CD4-positive, CD25-positive, alpha-beta regulatory T cell (primary cell): ENCODE results near the gene MAN2A2. TPM values are rescaled to one million over a fixed set of nuclear protein-coding genes. Genes with fewer than 3 reads are reported as not detected.

Source experiments
- ATAC-seq, 2 donors: fragments of 150-1000 bp; cut with Tn5 transposase; one replicate each; pipeline ENCODE4 v1.10.0; 2021; ENCODE audit warnings: low read depth in 2 of 2, moderate number of reproducible peaks in 2 of 2, moderate library complexity in 1 of 2
- DNase-seq, 3 donors: peaks; one replicate each; pipeline versions ENCODE4 v3.0.0 to v3.0.0-alpha.2; 2012 to 2022; ENCODE audit warnings: mixed read lengths in 1 of 3
- H3K27ac ChIP-seq: one replicate; pipeline ENCODE4 v1.7.0; 2013; ENCODE audit warnings: mild to moderate bottlenecking, low read length; ENCODE audit not compliant: insufficient read depth, poor library complexity, severe bottlenecking
- H3K27me3 ChIP-seq: one replicate; pipeline ENCODE4 v1.7.0; 2013; ENCODE audit warnings: low read length; ENCODE audit not compliant: control insufficient read depth, insufficient read depth
- H3K36me3 ChIP-seq: one replicate; pipeline ENCODE4 v1.7.0; 2013; ENCODE audit warnings: mild to moderate bottlenecking, low read length, moderate library complexity; ENCODE audit not compliant: control insufficient read depth, insufficient read depth
- H3K4me1 ChIP-seq: 2 replicates; pipeline ENCODE4 v1.7.0; 2013; ENCODE audit warnings: mild to moderate bottlenecking, low read length; ENCODE audit not compliant: insufficient read depth, control insufficient read depth, poor library complexity, severe bottlenecking
- H3K4me3 ChIP-seq: one replicate; pipeline ENCODE4 v1.7.0; 2013; ENCODE audit warnings: low read depth, mild to moderate bottlenecking, low read length, moderate library complexity
- H3K9me3 ChIP-seq, 2 experiments: 1 replicate in 1 of 2; 2 replicates in 1 of 2; pipeline ENCODE4 v1.7.0; 2013; ENCODE audit warnings: low read length in 2 of 2, mild to moderate bottlenecking in 1 of 2, moderate library complexity in 1 of 2; ENCODE audit not compliant: control insufficient read depth in 2 of 2
- H3K27ac Mint-ChIP-seq, 3 donors: one replicate each; pipeline ENCODE4 v1.8.0; 2020 to 2022; ENCODE audit warnings: mild to moderate bottlenecking in 3 of 3, mixed read lengths in 3 of 3, moderate library complexity in 2 of 3
- H3K27me3 Mint-ChIP-seq: one replicate; pipeline ENCODE4 v1.8.0; 2022; ENCODE audit warnings: mild to moderate bottlenecking, mixed read lengths
- H3K36me3 Mint-ChIP-seq: one replicate; pipeline ENCODE4 v1.8.0; 2020; ENCODE audit warnings: mixed read lengths
- H3K4me1 Mint-ChIP-seq, 4 donors: one replicate each; pipeline ENCODE4 v1.8.0; 2020 to 2022; ENCODE audit warnings: mixed read lengths in 4 of 4, mild to moderate bottlenecking in 1 of 4
- H3K4me3 Mint-ChIP-seq, 4 donors: one replicate each; pipeline ENCODE4 v1.8.0; 2020 to 2022; ENCODE audit warnings: mild to moderate bottlenecking in 4 of 4, mixed read lengths in 4 of 4, moderate library complexity in 3 of 4
- H3K9me3 Mint-ChIP-seq, 7 donors: one replicate each; pipeline ENCODE4 v1.8.0; 2020 to 2022; ENCODE audit warnings: mixed read lengths in 7 of 7, mild to moderate bottlenecking in 3 of 7, moderate library complexity in 2 of 7
- polyA plus RNA-seq, 4 donors: library from polyadenylated mRNA; unstranded; fragments of 300-500 nt; fragmentation: Illumina TruSeq; gene quantifications; one replicate each; pipeline ENCODE4 v1.2.3, GENCODE V29; 2021
- total RNA-seq: library from RNA; stranded (reverse); gene quantifications from one replicate; pipeline ENCODE4 v1.2.3, GENCODE V29; 2022

Gene MAN2A2
- total and polyA plus RNA-seq, 5 donors from 2014 or later: 3.8 to 120 (median 6.4) TPM

DNA sequence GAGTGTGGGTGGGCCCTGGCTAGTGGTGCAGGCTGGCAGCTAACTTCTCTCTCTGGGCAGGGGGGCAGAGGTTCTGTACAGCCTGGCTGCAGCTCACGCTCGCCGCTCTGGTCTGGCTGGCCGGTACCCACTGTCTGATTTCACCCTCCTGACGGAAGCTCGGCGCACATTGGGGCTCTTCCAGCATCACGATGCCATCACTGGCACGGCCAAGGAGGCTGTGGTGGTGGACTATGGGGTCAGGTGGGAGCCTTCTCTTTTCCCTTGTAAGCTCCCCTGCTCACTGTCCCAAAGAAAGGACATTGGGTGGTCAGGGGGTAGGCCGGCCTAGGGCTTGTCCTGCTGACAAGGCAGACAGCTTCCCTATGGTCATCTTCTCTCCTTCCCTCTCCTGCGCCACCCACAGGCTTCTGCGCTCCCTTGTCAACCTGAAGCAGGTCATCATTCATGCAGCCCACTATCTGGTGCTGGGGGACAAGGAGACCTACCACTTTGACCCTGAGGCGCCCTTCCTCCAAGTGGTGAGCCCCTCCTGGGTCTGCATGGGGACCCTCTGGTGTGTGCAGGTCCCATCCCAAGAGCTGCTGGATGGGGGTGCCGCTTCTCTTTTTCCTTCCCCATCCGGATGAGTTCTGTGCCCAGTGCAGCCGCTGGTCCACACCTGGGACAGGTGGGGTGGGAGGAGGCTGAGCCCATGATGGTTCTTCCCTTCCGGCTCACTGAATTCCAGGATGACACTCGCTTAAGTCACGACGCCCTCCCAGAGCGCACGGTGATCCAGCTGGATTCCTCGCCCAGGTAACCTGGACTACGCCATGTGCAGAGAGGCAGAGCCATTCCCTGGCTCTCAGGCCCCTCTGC is 7.6 kb downstream of the MAN2A2 start:
- no peaks in the 10 kb centered on the region for H3K27me3 Mint-ChIP-seq
- Histone ChIP-seq H3K27ac (no peak overlapping the region), H3K9me3 (no peaks in the 10 kb centered on the region), H3K4me3 (no peak overlapping the region), H3K27me3 (no peaks in the 10 kb centered on the region), H3K36me3 (peaks cover 90% of the 10 kb centered on the region), H3K4me1 (no peaks in the 10 kb centered on the region)
- peaks cover 0 to 6% (median 2%) of the 10 kb centered on the region in 4 donors for H3K4me1 Mint-ChIP-seq
- peaks cover 37% of the 10 kb centered on the region for H3K36me3 Mint-ChIP-seq
- ATAC-seq: no peak
- no peak for DNase-seq
- peaks cover 0 to 1% (median 0%) of the 10 kb centered on the region in 7 donors for H3K9me3 Mint-ChIP-seq
- H3K27ac Mint-ChIP-seq: peak overlapping the region in 1 of 3 donors; percentile 75
- no peak overlapping the region for H3K4me3 Mint-ChIP-seq

DNA sequence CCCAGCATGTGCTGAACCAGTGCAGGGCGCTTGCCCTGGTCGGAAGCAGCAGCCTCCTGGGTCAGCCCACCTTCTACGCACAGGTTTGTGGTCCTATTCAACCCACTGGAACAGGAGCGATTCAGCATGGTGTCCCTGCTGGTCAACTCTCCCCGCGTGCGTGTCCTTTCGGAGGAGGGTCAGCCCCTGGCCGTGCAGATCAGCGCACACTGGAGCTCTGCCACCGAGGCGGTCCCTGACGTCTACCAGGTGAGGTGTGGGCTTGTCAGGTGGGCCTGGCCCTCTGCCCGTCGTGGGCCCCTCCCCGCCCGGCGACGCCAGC is 8.2 kb downstream of the MAN2A2 start:
- H3K4me1 Mint-ChIP-seq: no peaks in the 10 kb centered on the region
- H3K9me3 Mint-ChIP-seq: no peaks in the 10 kb centered on the region
- Histone ChIP-seq H3K4me3 (no peak overlapping the region), H3K4me1 (no peaks in the 10 kb centered on the region), H3K27me3 (no peaks in the 10 kb centered on the region), H3K27ac (no peak overlapping the region), H3K36me3 (peaks cover 86% of the 10 kb centered on the region), H3K9me3 (no peaks in the 10 kb centered on the region)
- H3K27ac Mint-ChIP-seq: no peak overlapping the region
- DNase-seq: no peak
- ATAC-seq: no peak
- H3K27me3 Mint-ChIP-seq: no peaks in the 10 kb centered on the region
- no peak overlapping the region for H3K4me3 Mint-ChIP-seq
- peaks cover 35% of the 10 kb centered on the region for H3K36me3 Mint-ChIP-seq

DNA sequence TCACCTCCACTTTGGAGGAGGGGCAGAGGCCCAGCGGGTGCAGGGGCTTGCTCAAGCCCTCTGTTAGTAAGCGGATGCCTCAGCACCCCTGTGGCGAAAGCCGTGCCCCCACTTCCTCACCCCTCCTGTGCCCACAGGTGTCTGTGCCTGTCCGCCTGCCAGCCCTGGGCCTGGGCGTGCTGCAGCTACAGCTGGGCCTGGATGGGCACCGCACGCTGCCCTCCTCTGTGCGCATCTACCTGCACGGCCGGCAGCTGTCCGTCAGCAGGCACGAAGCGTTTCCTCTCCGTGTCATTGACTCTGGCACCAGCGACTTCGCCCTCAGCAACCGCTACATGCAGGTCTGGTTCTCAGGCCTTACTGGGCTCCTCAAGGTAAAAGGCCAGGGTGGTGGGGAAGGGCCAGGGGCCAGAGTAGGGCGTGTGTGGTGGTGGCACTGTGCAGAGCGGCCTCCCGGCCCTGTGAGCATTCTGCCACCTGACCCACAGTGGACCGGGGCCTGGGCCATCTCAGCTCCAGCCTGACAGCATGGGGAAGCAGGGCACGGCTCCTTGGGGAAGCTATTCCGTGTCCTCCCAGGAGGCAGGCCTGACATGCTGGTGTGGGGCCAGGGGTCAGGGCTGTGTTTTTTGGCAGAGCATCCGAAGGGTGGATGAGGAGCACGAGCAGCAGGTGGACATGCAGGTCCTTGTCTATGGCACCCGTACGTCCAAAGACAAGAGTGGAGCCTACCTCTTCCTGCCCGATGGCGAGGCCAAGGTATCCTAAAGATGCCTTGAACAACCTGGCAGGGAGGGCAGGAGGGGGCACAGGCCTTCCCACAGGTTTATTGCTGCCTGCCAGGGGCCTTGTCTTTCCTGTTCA is 9.0 kb downstream of the MAN2A2 start:
- Histone ChIP-seq H3K9me3 (no peaks in the 10 kb centered on the region), H3K27ac (no peak overlapping the region), H3K4me1 (no peaks in the 10 kb centered on the region), H3K36me3 (peaks cover 83% of the 10 kb centered on the region), H3K4me3 (no peak overlapping the region), H3K27me3 (no peaks in the 10 kb centered on the region)
- no peak overlapping the region for H3K27ac Mint-ChIP-seq
- peaks cover 39% of the 10 kb centered on the region for H3K36me3 Mint-ChIP-seq
- H3K4me1 Mint-ChIP-seq: peaks cover 0 to 2% (median 0%) of the 10 kb centered on the region in 4 donors
- no peak for ATAC-seq
- H3K27me3 Mint-ChIP-seq: no peaks in the 10 kb centered on the region
- no peaks in the 10 kb centered on the region for H3K9me3 Mint-ChIP-seq
- no peak overlapping the region for H3K4me3 Mint-ChIP-seq
- DNase-seq: no peak

DNA sequence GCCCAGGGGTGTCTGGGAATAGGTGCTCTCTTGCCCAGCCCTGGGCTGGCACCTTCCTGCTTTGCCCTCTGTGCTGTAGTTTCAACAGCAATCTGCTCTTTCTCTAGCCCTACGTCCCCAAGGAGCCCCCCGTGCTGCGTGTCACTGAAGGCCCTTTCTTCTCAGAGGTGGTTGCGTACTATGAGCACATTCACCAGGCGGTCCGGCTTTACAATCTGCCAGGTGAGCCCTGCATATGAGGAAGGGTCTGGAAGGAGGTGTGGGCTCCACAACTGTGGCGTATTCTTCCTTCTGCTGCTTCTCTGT is 9.6 kb downstream of the MAN2A2 start:
- Histone ChIP-seq H3K27ac (no peak overlapping the region), H3K27me3 (no peaks in the 10 kb centered on the region), H3K36me3 (peaks cover 82% of the 10 kb centered on the region), H3K4me3 (no peak overlapping the region), H3K9me3 (no peaks in the 10 kb centered on the region), H3K4me1 (no peaks in the 10 kb centered on the region)
- Mint-ChIP-seq H3K4me3 (no peak overlapping the region), H3K9me3 (peaks cover 0 to 2% (median 0%) of the 10 kb centered on the region in 7 donors), H3K27me3 (no peaks in the 10 kb centered on the region), H3K27ac (peak overlapping the region in 1 of 3 donors; percentile 38), H3K4me1 (peaks cover 0 to 2% (median 0%) of the 10 kb centered on the region in 4 donors), H3K36me3 (peaks cover 39% of the 10 kb centered on the region)
- ATAC-seq (no peak), DNase-seq (no peak)

DNA sequence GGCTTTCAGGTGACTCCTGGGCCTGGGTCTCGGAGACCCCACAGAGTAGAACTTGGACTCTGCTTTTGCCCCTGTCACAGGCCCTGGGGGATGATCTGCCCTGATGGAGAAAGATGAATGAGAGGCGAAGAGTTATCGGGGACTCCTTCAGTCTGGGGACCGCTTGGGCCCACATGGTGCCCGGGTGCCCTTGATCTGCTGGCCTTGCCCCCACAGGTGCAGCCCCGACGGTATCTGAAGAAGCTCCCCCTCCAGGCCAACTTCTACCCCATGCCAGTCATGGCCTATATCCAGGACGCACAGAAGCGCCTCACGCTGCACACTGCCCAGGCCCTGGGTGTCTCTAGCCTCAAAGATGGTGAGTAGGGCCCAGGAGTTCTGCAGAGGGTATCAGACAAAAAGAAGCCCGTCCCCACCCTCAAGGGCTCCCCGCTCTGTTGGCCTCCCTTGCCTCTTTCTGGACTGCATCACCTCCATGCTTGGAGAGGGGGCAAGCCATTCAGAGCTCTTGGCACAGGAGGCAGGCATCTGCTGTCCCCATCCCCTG is 10.4 kb downstream of the MAN2A2 start:
- Mint-ChIP-seq H3K4me3 (no peak overlapping the region), H3K4me1 (peaks cover 0 to 2% (median 0%) of the 10 kb centered on the region in 4 donors), H3K27me3 (no peaks in the 10 kb centered on the region), H3K36me3 (peaks cover 42% of the 10 kb centered on the region), H3K9me3 (peaks cover 0 to 2% (median 0%) of the 10 kb centered on the region in 7 donors), H3K27ac (peak overlapping the region in 1 of 3 donors; percentile 11)
- no peaks in the 10 kb centered on the region for H3K9me3 ChIP-seq
- H3K4me1 ChIP-seq: no peaks in the 10 kb centered on the region
- no peak for DNase-seq
- no peak for ATAC-seq
- H3K4me3 ChIP-seq: no peak overlapping the region
- H3K27me3 ChIP-seq: no peaks in the 10 kb centered on the region
- H3K27ac ChIP-seq: no peak overlapping the region
- peaks cover 83% of the 10 kb centered on the region for H3K36me3 ChIP-seq

DNA sequence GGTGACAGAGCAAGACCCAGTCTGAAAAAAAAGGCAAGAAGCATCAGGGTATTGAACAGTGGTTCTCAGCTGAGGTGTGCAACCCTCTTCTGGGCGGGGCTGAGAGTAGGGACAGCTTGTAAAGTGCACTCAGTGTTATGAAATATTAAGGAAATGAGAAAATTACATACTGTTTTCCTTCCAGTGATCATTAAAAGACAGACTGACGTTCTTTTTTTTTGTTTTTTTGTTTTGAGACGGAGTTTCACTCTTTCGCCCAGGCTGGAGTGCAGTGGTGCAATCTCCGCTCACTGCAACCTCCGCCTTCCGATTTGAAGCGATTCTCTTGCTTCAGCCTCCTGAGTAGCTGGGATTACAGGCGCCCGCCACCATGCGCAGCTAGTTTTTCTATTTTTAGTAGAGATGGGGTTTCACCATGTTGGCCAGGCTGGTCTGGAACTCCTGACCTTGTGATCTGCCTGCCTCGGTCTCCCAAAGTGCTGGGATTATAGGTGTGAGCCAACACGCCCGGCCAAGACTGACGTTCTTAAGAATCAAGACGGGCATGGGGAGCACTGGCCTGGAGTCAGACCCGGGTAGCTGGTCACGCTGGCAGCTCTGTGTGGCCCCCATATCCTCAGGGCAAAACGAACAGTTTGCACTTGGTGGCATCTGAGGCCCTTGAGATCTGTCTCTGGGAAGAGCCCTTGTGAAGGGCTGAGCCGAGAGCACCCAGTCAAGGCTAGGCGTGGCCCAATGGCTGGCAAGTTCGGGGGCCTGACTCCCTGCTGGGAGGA is 11.4 kb downstream of the MAN2A2 start:
- Mint-ChIP-seq H3K9me3 (peaks cover 0 to 2% (median 0%) of the 10 kb centered on the region in 7 donors), H3K27me3 (no peaks in the 10 kb centered on the region), H3K36me3 (peaks cover 47% of the 10 kb centered on the region), H3K4me1 (peaks cover 0 to 2% (median 0%) of the 10 kb centered on the region in 4 donors), H3K27ac (no peak overlapping the region), H3K4me3 (no peak overlapping the region)
- no peak overlapping the region for H3K4me3 ChIP-seq
- H3K36me3 ChIP-seq: peaks cover 84% of the 10 kb centered on the region
- no peaks in the 10 kb centered on the region for H3K4me1 ChIP-seq
- no peaks in the 10 kb centered on the region for H3K27me3 ChIP-seq
- no peaks in the 10 kb centered on the region for H3K9me3 ChIP-seq
- no peak for ATAC-seq
- no peak for DNase-seq
- H3K27ac ChIP-seq: no peak overlapping the region

DNA sequence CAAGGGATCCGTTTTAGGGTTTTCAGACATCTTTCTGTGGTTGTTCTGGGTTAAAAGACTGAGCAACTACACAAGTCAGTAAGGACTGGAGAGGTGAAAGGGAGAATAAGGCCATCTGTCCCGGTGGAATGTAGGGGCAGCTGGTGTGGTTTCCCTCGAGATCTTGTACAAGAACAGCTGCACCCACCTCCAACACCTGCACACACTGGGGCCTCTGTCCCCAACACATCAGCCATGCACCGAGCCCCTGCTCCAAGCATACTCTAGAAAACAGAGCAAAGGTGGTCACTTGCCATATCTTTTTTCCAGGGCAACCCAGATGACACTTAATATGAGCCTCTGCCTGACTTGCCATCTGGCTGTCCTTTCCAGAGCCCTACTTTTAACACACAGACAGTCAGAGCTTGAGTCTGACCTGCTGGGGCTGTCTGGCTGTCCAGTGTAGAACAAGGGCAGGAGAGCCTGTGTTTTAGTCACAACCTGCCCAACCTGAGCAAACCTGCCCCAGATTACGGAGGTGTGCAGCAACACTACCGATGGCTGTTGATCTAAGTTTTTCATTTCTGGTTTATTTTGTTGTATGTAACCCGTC is 12.2 kb downstream of the MAN2A2 start:
- no peaks in the 10 kb centered on the region for H3K27me3 ChIP-seq
- Mint-ChIP-seq H3K27me3 (no peaks in the 10 kb centered on the region), H3K36me3 (peaks cover 55% of the 10 kb centered on the region), H3K27ac (no peak overlapping the region), H3K4me3 (no peak overlapping the region), H3K4me1 (peaks cover 0 to 2% (median 0%) of the 10 kb centered on the region in 4 donors), H3K9me3 (peaks cover 0 to 2% (median 0%) of the 10 kb centered on the region in 7 donors)
- H3K27ac ChIP-seq: no peak overlapping the region
- no peaks in the 10 kb centered on the region for H3K4me1 ChIP-seq
- ATAC-seq: no peak
- no peak overlapping the region for H3K4me3 ChIP-seq
- no peaks in the 10 kb centered on the region for H3K9me3 ChIP-seq
- peaks cover 86% of the 10 kb centered on the region for H3K36me3 ChIP-seq
- DNase-seq: no peak
